Anterior cingulate cortex (tissue), 58 donors: Measurements from ENCODE around the gene KLC1.

Experiments
- DNase-seq, 58 donors: peaks; one replicate each; lab custom pipeline; 2025; lab: John Stamatoyannopoulos, UW

Gene KLC1

DNA sequence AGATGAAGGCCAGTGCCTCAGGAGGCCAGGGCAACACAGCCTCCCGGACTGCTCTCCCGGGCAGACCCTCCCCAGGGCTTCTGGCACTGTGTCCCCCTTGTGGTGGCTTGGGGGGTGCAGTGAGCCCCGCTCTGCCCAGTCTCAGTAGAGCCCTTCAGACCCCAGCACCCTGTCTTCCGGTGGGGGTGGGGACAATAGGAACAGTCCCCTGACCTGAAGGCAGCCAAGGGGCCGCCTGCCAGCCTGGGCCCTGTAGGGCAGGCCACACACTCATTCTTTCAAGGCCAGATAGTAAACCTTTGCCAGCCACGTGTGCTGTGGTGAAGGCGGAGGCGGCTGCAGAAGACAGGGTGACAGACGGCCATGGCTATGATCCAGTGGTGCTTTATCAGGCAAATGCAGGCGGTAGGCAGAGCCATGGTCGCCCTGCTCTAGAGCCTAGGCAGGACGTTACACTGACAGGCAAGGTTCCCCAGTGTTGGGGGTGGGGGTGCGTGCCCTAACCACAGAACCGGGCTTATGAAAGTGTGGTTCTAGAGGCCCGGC, 101.6 kb downstream of the KLC1 start:
- DNase-seq, result peak in 7 of 58 donors; percentile 20 to 62 (median 42)

- no peak for DNase-seq
These were observed 102.5 kb downstream of the KLC1 start for GRCh38 chr14:103731481-103731880.

DNA sequence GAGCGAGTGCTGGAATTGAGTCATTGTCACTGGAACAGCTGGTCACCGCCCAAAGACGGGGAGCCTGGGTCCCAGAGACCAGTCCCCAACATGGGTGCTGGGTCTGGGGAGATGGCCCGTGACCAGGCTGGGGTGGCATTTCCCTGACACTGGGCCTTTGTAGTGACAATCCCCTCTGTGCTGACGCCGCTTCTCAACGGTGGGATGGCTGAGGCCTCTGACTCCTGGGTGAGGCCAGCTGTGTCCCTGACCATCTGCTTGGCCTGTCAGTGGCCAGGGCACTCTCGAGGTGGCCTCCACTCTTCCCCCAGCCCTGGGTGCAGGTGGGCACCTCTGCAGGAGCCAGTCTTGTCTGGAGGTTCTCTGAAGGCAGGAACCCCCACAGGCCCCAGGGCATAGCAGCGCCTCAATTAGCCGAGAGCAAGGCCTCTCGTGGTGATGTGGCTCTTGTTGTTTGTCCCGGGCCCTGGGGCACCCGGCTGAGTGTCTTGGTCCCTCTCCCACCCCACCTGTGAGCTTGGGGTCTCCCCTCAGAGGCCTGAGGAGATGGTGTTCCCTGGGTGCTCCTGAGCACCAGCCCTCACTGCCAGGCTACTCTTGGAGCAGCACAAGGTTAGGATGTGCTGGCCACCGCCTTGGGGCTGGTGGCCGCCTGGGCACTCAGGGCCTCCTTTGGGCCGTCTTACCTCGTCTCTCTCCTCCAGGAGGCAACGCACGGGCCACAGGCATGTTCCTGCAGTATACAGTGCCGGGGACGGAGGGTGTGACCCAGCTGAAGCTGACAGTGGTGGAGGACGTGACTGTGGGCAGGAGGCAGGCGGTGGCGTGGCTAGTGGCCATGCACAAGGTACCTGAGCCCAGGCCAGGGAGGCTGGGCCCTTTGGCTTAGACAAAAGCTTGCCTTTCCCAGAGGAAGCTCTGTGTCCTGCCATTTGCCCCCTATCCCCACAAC, 103.2 kb downstream of the KLC1 start:
- DNase-seq, result no peak

DNA sequence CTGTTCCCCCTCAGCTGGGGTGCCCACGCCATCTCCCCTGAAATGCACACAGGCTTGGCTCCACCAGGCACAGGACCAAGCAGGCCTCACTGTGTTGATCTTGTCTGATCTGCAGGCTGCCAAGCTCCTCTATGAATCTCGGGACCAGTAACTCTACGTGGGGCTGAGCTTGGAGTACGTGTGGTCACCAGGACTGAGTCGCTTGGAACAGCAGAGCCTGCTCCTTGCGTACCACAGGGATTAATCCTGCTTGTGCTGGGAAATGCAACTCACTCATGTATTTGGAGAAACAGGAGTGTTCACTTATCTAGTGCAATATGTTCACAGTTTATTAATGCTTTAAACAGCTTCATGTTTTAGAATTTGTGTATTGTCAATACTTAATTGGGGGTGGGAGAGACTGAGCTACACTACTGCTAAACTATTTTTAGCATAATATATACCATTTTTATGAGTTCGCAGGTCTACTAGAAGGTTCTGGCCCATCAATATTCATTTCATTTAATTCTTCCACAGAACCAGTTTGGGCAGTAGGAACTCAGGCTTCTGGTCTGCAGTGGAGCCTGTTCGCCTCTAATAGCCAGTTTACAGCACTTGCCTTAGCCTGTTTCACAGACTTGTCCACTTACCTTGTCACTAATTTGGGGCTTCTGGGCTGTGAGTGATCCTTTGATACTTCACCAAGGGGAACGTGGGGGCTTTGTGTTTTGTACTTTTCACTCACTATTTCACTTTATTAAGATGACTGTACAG, 104.0 kb downstream of the KLC1 start:
- no peak for DNase-seq

GRCh38 chr14:103733651-103734050, 104.6 kb downstream of the KLC1 start:
- no peak for DNase-seq

- DNase-seq, result no peak
These were observed 105.3 kb downstream of the KLC1 start for GRCh38 chr14:103734081-103734888.

- peak in 1 of 58 donors; percentile 19 for DNase-seq
These were observed 106.0 kb downstream of the KLC1 start for GRCh38 chr14:103735022-103735421.

DNA sequence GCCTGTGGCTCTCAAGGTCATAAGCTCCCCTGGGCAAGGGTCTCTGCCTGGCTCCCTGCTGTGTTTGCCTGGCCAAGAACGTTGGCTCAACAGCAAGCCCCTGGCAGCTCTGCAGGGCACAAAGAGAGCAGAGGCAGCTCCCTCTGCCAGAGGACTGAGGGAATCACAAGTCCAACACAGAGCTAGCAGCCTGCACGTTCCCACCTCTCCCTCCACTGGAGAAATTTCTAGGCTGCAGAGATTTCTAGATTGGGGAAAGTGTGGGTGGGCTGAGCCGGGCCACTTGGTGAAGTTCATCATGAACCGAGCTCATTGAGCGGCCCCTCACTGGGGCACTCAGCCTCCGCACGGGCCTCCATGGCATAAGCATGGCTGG, 106.4 kb downstream of the KLC1 start:
- peak in 14 of 58 donors; percentile 30 to 67 (median 48) for DNase-seq

DNA sequence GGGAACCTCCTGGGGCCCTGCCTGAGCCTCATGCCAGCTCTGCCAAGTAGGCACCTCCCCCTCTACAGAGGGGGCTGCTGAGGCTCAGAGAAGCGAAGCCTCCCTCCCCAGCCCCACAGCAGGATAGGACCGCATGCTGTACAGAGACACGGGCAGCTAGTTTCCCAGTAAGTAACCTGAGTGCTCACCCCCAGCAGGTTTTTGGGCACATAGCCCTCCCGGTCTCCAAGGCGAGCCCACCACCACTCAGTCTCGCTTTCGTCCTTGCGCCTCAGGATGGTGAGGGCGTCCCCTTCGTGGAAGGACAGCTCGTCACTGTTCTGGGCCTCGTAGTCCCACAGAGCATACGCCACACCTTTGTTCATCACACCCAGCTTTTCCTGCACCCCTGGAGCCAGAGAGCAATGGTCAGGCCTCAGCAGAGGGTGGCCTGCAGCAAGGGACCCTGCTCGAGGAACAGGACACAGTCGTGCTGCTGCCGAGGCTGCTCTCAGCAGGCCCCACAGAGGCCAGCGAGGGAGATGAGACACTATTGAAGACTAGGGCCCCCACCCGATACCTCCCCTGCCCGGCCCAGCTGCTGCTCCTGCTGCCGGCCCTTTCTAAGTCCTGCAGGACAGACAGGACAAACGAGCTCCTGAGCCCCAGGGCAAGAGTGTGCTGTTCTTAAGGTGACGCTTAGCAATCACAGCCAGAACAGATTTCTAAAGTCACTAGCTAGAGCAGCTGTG, 107.0 kb downstream of the KLC1 start:
- no peak for DNase-seq

GRCh38 chr14:103736546-103737431, 107.8 kb downstream of the KLC1 start:
- DNase-seq, result peak in 25 of 58 donors; percentile 29 to 87 (median 53)

DNA sequence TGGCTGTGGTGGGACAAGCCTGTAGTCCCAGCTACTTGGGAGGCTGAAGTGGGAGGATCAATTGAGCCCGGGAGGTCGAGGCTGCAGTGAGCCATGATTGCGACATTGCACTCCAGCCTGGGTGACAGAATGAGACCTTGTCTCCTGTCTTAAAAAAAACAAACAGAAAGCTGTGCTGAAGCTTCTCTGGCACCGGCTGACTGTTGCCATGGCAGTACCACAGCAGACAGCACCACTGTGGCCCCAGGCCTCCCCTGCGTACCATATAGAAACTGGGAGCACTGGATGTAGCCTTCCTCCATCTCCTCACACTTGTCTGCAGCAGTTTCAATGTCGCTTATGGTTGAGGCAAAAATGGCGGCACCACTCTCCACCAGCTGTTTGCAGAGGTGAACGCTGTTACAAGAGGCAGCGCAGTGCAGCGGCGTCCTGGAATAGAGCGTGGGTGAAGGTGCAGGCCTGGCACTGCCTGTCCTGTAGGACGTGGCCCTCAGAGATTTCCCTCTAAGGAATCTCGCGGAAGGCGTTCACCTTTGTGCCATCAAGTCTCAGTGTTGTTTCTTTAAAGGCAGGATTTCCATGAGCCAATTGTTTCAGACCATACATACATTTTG, 108.5 kb downstream of the KLC1 start:
- no peak for DNase-seq

DNA sequence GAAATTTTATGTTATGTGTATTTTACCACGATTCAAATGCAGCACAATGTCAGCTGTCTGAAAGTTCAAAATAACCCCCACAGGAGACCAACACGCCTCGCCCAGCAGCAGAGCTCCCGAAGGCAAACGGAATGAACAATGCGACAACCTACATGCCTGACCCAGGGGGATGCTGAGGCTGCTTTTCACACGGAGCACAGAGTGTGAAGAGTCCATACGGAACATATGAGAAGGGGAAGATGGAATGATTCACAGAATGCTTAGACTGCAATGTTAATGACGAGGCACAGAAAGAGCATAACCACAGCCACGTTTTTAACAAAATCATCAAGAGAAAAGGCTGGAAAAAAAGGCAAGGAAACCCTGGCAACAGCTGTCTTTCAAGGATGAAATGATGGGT, 109.2 kb downstream of the KLC1 start:
- no peak for DNase-seq

GRCh38 chr14:103738701-103739451, 109.9 kb downstream of the KLC1 start:
- DNase-seq, result peak in 27 of 58 donors; percentile 27 to 82 (median 58)

DNA sequence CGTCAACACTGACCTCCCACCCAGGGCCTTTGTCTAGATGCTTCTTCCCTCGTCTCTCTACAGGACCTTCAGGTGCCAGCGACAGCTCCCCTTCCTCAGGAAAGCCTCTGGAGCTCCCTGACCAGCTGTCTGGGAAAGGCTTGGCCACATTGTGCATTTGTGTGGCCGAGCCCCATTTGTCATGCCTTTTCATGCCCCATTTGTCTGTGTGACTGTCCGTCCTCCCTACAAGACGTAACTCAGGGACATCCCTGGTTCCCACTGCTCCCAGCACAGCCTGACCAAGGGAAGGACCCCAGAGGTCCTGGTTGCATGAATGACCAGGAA, 110.4 kb downstream of the KLC1 start:
- no peak for DNase-seq

DNA sequence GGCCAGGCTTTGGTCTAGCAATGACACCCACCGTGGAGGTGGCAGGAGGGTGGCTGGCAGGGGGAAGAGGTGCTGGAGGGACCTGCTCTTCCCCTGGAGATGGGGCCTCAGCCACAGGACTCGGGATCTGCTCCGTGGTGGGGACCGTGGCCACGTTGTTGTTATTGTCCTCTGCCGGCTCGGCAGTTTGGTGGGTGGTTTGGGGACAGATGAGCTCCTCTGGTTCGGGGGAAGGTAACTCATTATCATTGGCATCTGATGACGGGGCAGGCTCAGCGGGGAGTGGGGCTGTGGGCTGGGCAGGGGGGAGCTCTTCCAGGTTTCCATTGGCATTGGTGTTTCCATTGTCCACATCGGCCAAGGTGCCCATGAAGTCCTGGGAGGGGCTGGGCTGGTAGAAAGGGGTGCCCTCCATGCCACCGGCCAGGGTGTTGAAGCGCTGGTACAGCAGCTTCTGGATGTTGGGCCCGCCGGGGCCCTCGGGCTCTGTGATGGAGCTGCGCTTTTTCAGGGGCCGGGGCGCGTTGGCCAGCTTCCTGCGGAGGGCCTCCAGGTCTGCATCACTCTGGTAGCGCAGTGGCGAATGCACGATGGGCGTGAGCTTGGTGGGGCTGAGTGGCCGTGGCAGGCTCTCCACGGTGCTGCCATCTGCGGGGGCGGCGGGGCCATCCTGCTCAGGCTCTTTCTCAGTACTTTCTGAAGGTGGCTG, 110.9 kb downstream of the KLC1 start:
- DNase-seq, result no peak

GRCh38 chr14:103740991-103741689, 112.1 kb downstream of the KLC1 start:
- peak in 1 of 58 donors; percentile 50 for DNase-seq
